GM12878 (cell line): ENCODE data around the gene ENSA. TPM values are rescaled to one million over a fixed set of nuclear protein-coding genes. Genes with fewer than 3 reads are reported as not detected.
A peak's percentile ranks its signal among the peaks of the same experiment; 100 is the strongest.

ENCODE experiments used
- ATAC-seq: fragments of 200-7000 bp; cut with Tn5 transposase; 3 replicates; pipeline ENCODE4 v1.9.1; 2020; ENCODE audit warnings: mild to moderate bottlenecking, moderate library complexity
- BruUV-seq: library from RNA; stranded (reverse); fragments of 400-500 nt; replicated peaks from 2 replicates; lab custom pipeline; 2021; lab: Mats Ljungman, UMichigan
- CTCF ChIA-PET: fragments of 300-600 bp; sonication (Branson Sonifier 250); formaldehyde crosslinking; extraction: SDS; loops from one replicate; lab custom pipeline; 2021; ENCODE audit warnings: inconsistent platforms; lab: Yijun Ruan, JAX
- POLR2A ChIA-PET: fragments of 350-600 bp; formaldehyde crosslinking; extraction: SDS; loops from one replicate; lab custom pipeline; 2021; ENCODE audit warnings: inconsistent platforms; lab: Charles Lee
- RAD21 ChIA-PET: fragments of 300-600 bp; sonication (Branson Sonifier 250); formaldehyde crosslinking; loops from one replicate; lab custom pipeline; 2023; ENCODE audit warnings: antibody characterized with exemption; ENCODE audit not compliant: unreplicated experiment; lab: Charles Lee
- SMC1A ChIA-PET: fragments of 300-600 bp; sonication (Branson Sonifier 250); formaldehyde crosslinking; loops from one replicate; lab custom pipeline; 2023; ENCODE audit not compliant: unreplicated experiment, uncharacterized antibody; lab: Charles Lee
- DNase-seq: peaks from one replicate; pipeline ENCODE4 v3.0.0-alpha.2; 2011; ENCODE audit warnings: low read depth, low spot score
- FAIRE-seq: peaks from 3 replicates; lab custom pipeline; 2011; peaks lifted over from hg19 to GRCh38; lab: Jason Lieb, UNC
- H2AFZ ChIP-seq: 2 replicates; pipeline ENCODE4 v1.6.0; 2011; ENCODE audit warnings: low read depth, low read length, control low read depth; ENCODE audit not compliant: control insufficient read depth
- H3K27ac ChIP-seq: 2 replicates; pipeline ENCODE4 v1.5.1; 2011; ENCODE audit warnings: control low read depth; ENCODE audit not compliant: control insufficient read depth, insufficient read depth
- H3K27me3 ChIP-seq, 2 experiments: replicated peaks in 1 of 2; 2 replicates each; pipeline versions ENCODE4 v1.6.0 to v1.6.1; 2011; ENCODE audit warnings: low read length in 1 of 2; ENCODE audit not compliant: control insufficient read depth in 2 of 2, insufficient read depth in 2 of 2
- H3K36me3 ChIP-seq, 2 experiments: 2 replicates each; pipeline ENCODE4 v1.5.1; 2011; ENCODE audit warnings: low read length in 1 of 2; ENCODE audit not compliant: control insufficient read depth in 2 of 2, insufficient read depth in 2 of 2
- H3K4me1 ChIP-seq: 2 replicates; pipeline ENCODE4 v1.6.1; 2011; ENCODE audit warnings: mild to moderate bottlenecking, low read length, moderate library complexity, mixed read lengths; ENCODE audit not compliant: control insufficient read depth, insufficient read depth
- H3K4me2 ChIP-seq: 2 replicates; pipeline ENCODE4 v1.6.0; 2011; ENCODE audit warnings: control low read depth; ENCODE audit not compliant: control insufficient read depth, insufficient read depth
- H3K4me3 ChIP-seq: fragments of 200-600 bp; sonication (generic); 2 replicates; pipeline ENCODE4 v1.5.1; 2016
- H3K79me2 ChIP-seq: 2 replicates; pipeline ENCODE4 v1.6.0; 2011; ENCODE audit warnings: low read length; ENCODE audit not compliant: control insufficient read depth, insufficient read depth
- H3K9ac ChIP-seq: 2 replicates; pipeline ENCODE4 v1.8.0; 2011; ENCODE audit warnings: low read length, control low read depth, mixed read lengths; ENCODE audit not compliant: control insufficient read depth, insufficient read depth
- H3K9me3 ChIP-seq: replicated peaks from 3 replicates; pipeline ENCODE4 v1.5.1; 2011; ENCODE audit warnings: mild to moderate bottlenecking, low read length; ENCODE audit not compliant: control insufficient read depth, insufficient read depth
- H4K20me1 ChIP-seq: 2 replicates; pipeline ENCODE4 v1.6.0; 2011; ENCODE audit not compliant: control insufficient read depth, insufficient read depth
- ASH2L ChIP-seq: fragments of 300-600, 200-600 bp; sonication (generic); IDR thresholded peaks from 2 replicates; pipeline ENCODE4 v1.6.1; 2017; ENCODE audit warnings: low read depth, mild to moderate bottlenecking, borderline replicate concordance
- CBFB ChIP-seq: IDR thresholded peaks from 2 replicates; pipeline ENCODE4 v1.6.1; 2016; ENCODE audit warnings: antibody characterized with exemption, low read depth
- CHD1 ChIP-seq: IDR thresholded peaks from 2 replicates; pipeline ENCODE4 v1.6.1; 2012; ENCODE audit warnings: low read depth, low read length, improper control_type of control experiment
- FOXK2 ChIP-seq: fragments of 450-650 bp; IDR thresholded peaks from 2 replicates; pipeline ENCODE4 v1.6.1; 2017; ENCODE audit warnings: mild to moderate bottlenecking, moderate library complexity
- IKZF1 ChIP-seq: fragments of 450-650 bp; conservative IDR thresholded peaks from 2 replicates; pipeline ENCODE4 v1.6.1; 2017; ENCODE audit warnings: antibody characterized with exemption, mild to moderate bottlenecking
- MEF2A ChIP-seq: IDR thresholded peaks from 2 replicates; pipeline ENCODE4 v1.6.1; 2011; ENCODE audit warnings: low read depth, mild to moderate bottlenecking, low read length, moderate library complexity; ENCODE audit not compliant: insufficient read depth
- MEF2B ChIP-seq: fragments of 450-650 bp; IDR thresholded peaks from 2 replicates; pipeline ENCODE4 v1.6.1; 2018; ENCODE audit warnings: mild to moderate bottlenecking, moderate library complexity; ENCODE audit not compliant: partially characterized antibody, poor library complexity, severe bottlenecking
- NBN ChIP-seq: fragments of 450-650 bp; IDR thresholded peaks from 2 replicates; pipeline ENCODE4 v1.6.1; 2016
- NFIC ChIP-seq: IDR thresholded peaks from 2 replicates; pipeline ENCODE4 v1.6.1; 2012; ENCODE audit warnings: low read depth, mild to moderate bottlenecking, inconsistent platforms, low read length, moderate library complexity
- PML ChIP-seq: IDR thresholded peaks from 2 replicates; pipeline ENCODE4 v1.6.1; 2012; ENCODE audit warnings: low read length, inconsistent platforms
- POLR2AphosphoS2 ChIP-seq: IDR thresholded peaks from 2 replicates; pipeline ENCODE4 v1.6.1; 2011; ENCODE audit warnings: low read depth, mild to moderate bottlenecking, low read length, improper control_type of control experiment, moderate library complexity
- SMARCA5 ChIP-seq: fragments of 450-650 bp; IDR thresholded peaks from 2 replicates; pipeline ENCODE4 v1.6.1; 2017; ENCODE audit warnings: mild to moderate bottlenecking
- SMC3 ChIP-seq: IDR thresholded peaks from 2 replicates; pipeline ENCODE4 v1.6.1; 2011; ENCODE audit warnings: low read length, improper control_type of control experiment, borderline replicate concordance
- TBL1XR1 ChIP-seq: IDR thresholded peaks from 2 replicates; pipeline ENCODE4 v1.6.1; 2012; ENCODE audit warnings: low read depth, low read length, improper control_type of control experiment
- YBX1 ChIP-seq: fragments of 450-650 bp; IDR thresholded peaks from 2 replicates; pipeline ENCODE4 v1.6.1; 2016; ENCODE audit warnings: antibody characterized with exemption
- ZBTB33 ChIP-seq: fragments of 450-650 bp; IDR thresholded peaks from 2 replicates; pipeline ENCODE4 v1.6.1; 2017; ENCODE audit warnings: mild to moderate bottlenecking
- ZNF207 ChIP-seq: fragments of 450-650 bp; IDR thresholded peaks from 2 replicates; pipeline ENCODE4 v1.6.1; 2014; ENCODE audit warnings: antibody characterized with exemption, mild to moderate bottlenecking, borderline replicate concordance
- WGBS: methylation state at CpG from one replicate; pipeline ENCODE4 v1.1.6; 2016; ENCODE audit warnings: low lambda C conversion rate; ENCODE audit not compliant: insufficient replicate concordance, insufficient coverage; ENCODE audit errors: missing lambda C conversion rate; 5-methylcytosine and 5-hydroxymethylcytosine counted together
- in situ Hi-C: fragments of 300-500 bp; cut with MboI; formaldehyde crosslinking; loops from 9 replicates; pipeline ENCODE4 v1.14.3; 2018; ENCODE audit warnings: mixed read lengths
- intact Hi-C: fragments of 100-400 bp; cut with micrococcal nuclease; formaldehyde crosslinking; loops from one replicate; pipeline ENCODE4 v1.14.2; 2022; ENCODE audit not compliant: unreplicated experiment
- polyA plus RNA-seq, 11 experiments: library from polyadenylated mRNA; depleted of rRNA in 4 of 11; unstranded in 6 of 11; stranded (reverse) in 5 of 11; fragments of >200 nt; fragmentation: Nextera tagmentation in 4 of 11; fragmentation: Illumina TruSeq in 1 of 11; extraction: Ambion mirVana in 4 of 11; extraction: Trizol in 1 of 11; gene quantifications; 1 replicate in 1 of 11; 2 replicates in 10 of 11; pipeline versions ENCODE4 v1.2.1 to v1.2.3, GENCODE V29; 2011 to 2016; ENCODE audit warnings: inconsistent platforms in 2 of 11, missing spikeins in 2 of 11, low read depth in 1 of 11
- total RNA-seq, 4 experiments: library from RNA; depleted of rRNA in 3 of 4; stranded (reverse); fragments of >200 nt in 3 of 4; fragmentation: Illumina TruSeq in 1 of 4; extraction: Trizol in 1 of 4; gene quantifications; 2 replicates each; pipeline versions ENCODE4 v1.2.1 to v1.2.3, GENCODE V29; 2013 to 2021
- TF ChIP-seq, protein P1 (sequence below): fragments of 450-650 bp; IDR thresholded peaks from 2 replicates; pipeline ENCODE4 v1.6.1; 2016; ENCODE audit warnings: mild to moderate bottlenecking

The ENSA gene
- total and polyA plus RNA-seq, 10 of the 15 experiments (the other 5 are each of a cell fraction or from before 2014, with no cell fraction given): 56.1 to 605 (median 143) TPM

DNA sequence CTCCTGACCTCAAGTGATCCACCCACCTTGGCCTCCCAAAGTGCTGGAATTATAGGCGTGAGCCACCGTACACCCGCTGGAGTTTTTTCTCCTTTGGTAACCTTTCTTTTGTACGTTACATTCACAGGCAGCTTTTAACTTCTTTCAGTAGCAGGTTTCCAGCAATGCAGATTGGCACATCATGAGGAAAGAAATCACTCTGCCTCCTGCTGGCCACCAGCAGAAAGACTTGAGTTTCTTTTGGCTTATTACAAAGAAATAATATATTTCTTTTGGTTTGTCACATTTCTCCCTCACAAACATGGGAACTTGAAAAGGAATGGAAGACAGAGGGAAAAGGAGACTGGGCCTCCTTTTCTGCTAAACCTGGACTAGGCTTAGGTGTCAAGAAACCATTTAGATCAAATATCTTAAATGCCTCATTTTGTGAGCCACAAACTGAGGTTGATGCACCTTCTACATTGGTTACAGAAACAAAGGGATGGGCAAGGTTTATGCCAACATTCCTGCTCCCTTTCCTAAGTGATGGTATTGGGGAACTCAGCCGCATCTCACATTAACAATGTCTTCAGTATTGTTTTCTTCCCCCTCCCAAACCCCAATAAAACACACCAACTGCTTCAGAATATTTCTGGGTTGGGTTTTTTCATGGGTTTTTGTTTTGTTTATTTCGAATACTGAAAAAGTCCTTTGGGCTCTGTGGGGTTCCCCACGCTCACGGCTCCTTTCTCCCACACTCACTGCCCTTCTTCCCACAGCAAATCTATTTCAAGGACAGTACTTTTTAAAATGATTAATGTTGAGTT is 7.7 kb downstream of the ENSA start:
- POLR2A ChIA-PET: interaction anchor here (0.6 to 8.7 kb wide), 9 partner anchors 8 to 71 kb away, joined by 3 to 67 read pairs (median 6); partner anchors contain the start of gene MCL1
- H3K27me3 ChIP-seq: no peaks in the 10 kb centered on the region
- peaks cover 0 to 36% of the 10 kb centered on the region in 2 experiments for H3K36me3 ChIP-seq
- RAD21 ChIA-PET: interaction anchor here (0.6 to 7.4 kb wide), 10 partner anchors 9 to 181 kb away, joined by 3 to 149 read pairs (median 4); partner anchors contain the start of genes GOLPH3L and MCL1
- peak overlapping the region; percentile 56 for H3K4me2 ChIP-seq
- peak overlapping the region; percentile 53; the same call in 1 of the 2 replicates for H3K9ac ChIP-seq
- intact Hi-C loops: loop anchor here (1.0 to 10.0 kb wide), 5 partner anchors 60 to 353 kb away; partner anchors contain the start of genes CERS2, CTSS, SETDB1 and TARS2
- H4K20me1 ChIP-seq: no peaks in the 10 kb centered on the region
- SMC1A ChIA-PET: interaction anchor here (1.1 to 18.8 kb wide), 9 partner anchors 9 to 112 kb away, joined by 3 to 367 read pairs (median 3); partner anchors contain the start of gene MCL1
- no peak overlapping the region for H2AFZ ChIP-seq
- ATAC-seq: peak; percentile 62
- no peak for DNase-seq
- H3K4me1 ChIP-seq: peaks cover 26% of the 10 kb centered on the region
- CTCF ChIA-PET: interaction anchor here (0.6 to 14.0 kb wide), 18 partner anchors 8 to 374 kb away, joined by 3 to 390 read pairs (median 4); partner anchors contain the start of genes ENSA and MCL1
- no peak for FAIRE-seq
- peaks cover 9% of the 10 kb centered on the region for H3K79me2 ChIP-seq
- H3K4me3 ChIP-seq: no peak overlapping the region
- peak overlapping the region; percentile 67 for H3K27ac ChIP-seq
- WGBS: 8% methylated on average over 8 of the region's 8 CpGs
- BruUV-seq: TSS peak; percentile 55
- in situ Hi-C loops: no loop called here
- no peaks in the 10 kb centered on the region for H3K9me3 ChIP-seq
- TF ChIP-seq CBFB (no peak), IKZF1 (peak; percentile 32; the same call in 1 of the 2 replicates), POLR2AphosphoS2 (no peak), TBL1XR1 (no peak), PML (no peak), NBN (0 out of 2 replicates have a peak, but pooled peaks have one; percentile 27), ASH2L (no peak), MEF2B (peak; percentile 27), SMARCA5 (0 out of 2 replicates have a peak, but pooled peaks have one; percentile 53), SMC3 (peak; percentile 77), ZBTB33 (no peak), YBX1 (no peak), FOXK2 (no peak), NFIC (0 out of 2 replicates have a peak, but pooled peaks have one; percentile 57), ZNF207 (no peak), MEF2A (0 out of 2 replicates have a peak, but pooled peaks have one; percentile 16), CHD1 (no peak)
- TF ChIP-seq, protein P1, sequence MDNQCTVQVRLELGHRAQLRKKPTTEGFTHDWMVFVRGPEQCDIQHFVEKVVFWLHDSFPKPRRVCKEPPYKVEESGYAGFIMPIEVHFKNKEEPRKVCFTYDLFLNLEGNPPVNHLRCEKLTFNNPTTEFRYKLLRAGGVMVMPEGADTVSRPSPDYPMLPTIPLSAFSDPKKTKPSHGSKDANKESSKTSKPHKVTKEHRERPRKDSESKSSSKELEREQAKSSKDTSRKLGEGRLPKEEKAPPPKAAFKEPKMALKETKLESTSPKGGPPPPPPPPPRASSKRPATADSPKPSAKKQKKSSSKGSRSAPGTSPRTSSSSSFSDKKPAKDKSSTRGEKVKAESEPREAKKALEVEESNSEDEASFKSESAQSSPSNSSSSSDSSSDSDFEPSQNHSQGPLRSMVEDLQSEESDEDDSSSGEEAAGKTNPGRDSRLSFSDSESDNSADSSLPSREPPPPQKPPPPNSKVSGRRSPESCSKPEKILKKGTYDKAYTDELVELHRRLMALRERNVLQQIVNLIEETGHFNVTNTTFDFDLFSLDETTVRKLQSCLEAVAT: peak; percentile 11; the same call in 1 of the 2 replicates
